HEK293T (cell line): Measurements from ENCODE around the gene KLF1.
A peak's percentile ranks its signal among the peaks of the same experiment; 100 is the strongest.
"Not testable (repeated sequence)": the region's sequence is repeated elsewhere in the genome, so short reads cannot be mapped to it uniquely, and the experiment has no call there.

Experiments used
- CTCF ChIA-PET: fragments of 350-600 bp; formaldehyde crosslinking; extraction: SDS; loops from one replicate; lab custom pipeline; 2021; ENCODE audit warnings: antibody characterized with exemption, inconsistent platforms; lab: Yijun Ruan, JAX
- POLR2A ChIA-PET: fragments of 350-600 bp; formaldehyde crosslinking; extraction: SDS; loops from one replicate; lab custom pipeline; 2020; ENCODE audit warnings: antibody characterized with exemption, inconsistent platforms; lab: Yijun Ruan, JAX
- DNase-seq: peaks from one replicate; pipeline ENCODE4 v3.0.0; 2012; ENCODE audit warnings: mixed read lengths; ENCODE audit errors: extremely low spot score
- ARNT ChIP-seq: fragments of 450-650 bp; IDR thresholded peaks from 2 replicates; pipeline ENCODE4 v1.6.1; 2017; ENCODE audit warnings: mild to moderate bottlenecking
- BHLHE40 ChIP-seq: fragments of 450-650 bp; IDR thresholded peaks from 2 replicates; pipeline ENCODE4 v1.6.1; 2016; ENCODE audit warnings: mild to moderate bottlenecking, moderate library complexity, borderline replicate concordance
- CTBP1 ChIP-seq: fragments of 450-650 bp; IDR thresholded peaks from 2 replicates; pipeline ENCODE4 v1.6.1; 2016; ENCODE audit warnings: borderline replicate concordance
- ELF4 ChIP-seq: fragments of 450-650 bp; IDR thresholded peaks from 2 replicates; pipeline ENCODE4 v1.6.1; 2017; ENCODE audit warnings: antibody characterized with exemption
- FOXA1 ChIP-seq: fragments of 450-650 bp; IDR thresholded peaks from 2 replicates; pipeline ENCODE4 v1.6.1; 2016; ENCODE audit warnings: mild to moderate bottlenecking
- FOXK2 ChIP-seq: fragments of 450-650 bp; IDR thresholded peaks from 2 replicates; pipeline ENCODE4 v1.6.1; 2016; ENCODE audit warnings: mild to moderate bottlenecking
- FOXM1 ChIP-seq: fragments of 450-650 bp; IDR thresholded peaks from 2 replicates; pipeline ENCODE4 v1.6.1; 2017; ENCODE audit warnings: mild to moderate bottlenecking, borderline replicate concordance
- HDGF ChIP-seq: fragments of 450-650 bp; IDR thresholded peaks from 2 replicates; pipeline ENCODE4 v1.6.1; 2017; ENCODE audit warnings: antibody characterized with exemption, borderline replicate concordance
- L3MBTL2 ChIP-seq: fragments of 450-650 bp; conservative IDR thresholded peaks from 2 replicates; pipeline ENCODE4 v1.6.1; 2016; ENCODE audit warnings: mild to moderate bottlenecking
- LEF1 ChIP-seq: fragments of 450-650 bp; IDR thresholded peaks from 2 replicates; pipeline ENCODE4 v1.6.1; 2017; ENCODE audit warnings: mild to moderate bottlenecking, borderline replicate concordance
- NFRKB ChIP-seq: fragments of 450-650 bp; IDR thresholded peaks from 2 replicates; pipeline ENCODE4 v1.6.1; 2016; ENCODE audit warnings: mild to moderate bottlenecking, moderate library complexity
- SP1 ChIP-seq: fragments of 450-650 bp; IDR thresholded peaks from 2 replicates; pipeline ENCODE4 v1.6.1; 2017
- SUZ12 ChIP-seq: fragments of 450-650 bp; IDR thresholded peaks from 2 replicates; pipeline ENCODE4 v1.6.1; 2016; ENCODE audit warnings: mild to moderate bottlenecking
- TARDBP ChIP-seq: fragments of 450-650 bp; IDR thresholded peaks from 2 replicates; pipeline ENCODE4 v1.6.1; 2016
- ZNF384 ChIP-seq: fragments of 450-650 bp; IDR thresholded peaks from 2 replicates; pipeline ENCODE4 v1.6.1; 2016
- TF ChIP-seq, protein P1 (sequence below): fragments of 450-650 bp; IDR thresholded peaks from 2 replicates; pipeline ENCODE4 v1.6.1; 2016

KLF1 gene

DNA sequence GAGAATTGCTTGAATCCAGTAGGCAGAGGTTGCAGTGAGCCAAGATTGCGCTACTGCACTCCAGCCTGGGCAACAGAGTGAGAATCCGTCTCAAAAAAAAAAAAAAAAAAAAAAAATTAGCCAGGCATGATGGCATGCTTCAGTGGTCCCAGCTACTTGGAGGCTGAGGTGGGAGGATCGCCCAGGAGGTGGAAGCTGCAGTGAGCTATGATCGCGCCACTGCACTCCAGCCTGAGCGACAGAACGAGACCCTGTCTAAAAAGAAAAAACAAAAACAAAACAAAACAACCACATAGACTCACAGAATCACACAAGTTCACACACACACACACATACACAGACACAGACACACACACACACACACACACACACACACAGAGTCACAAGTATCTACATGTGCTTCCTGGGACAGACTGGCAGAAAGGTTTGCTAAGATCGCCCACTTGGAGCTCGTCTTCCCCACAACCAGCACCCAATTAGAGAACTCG is 3.3 kb upstream of the KLF1 start:
- ChIA-PET CTCF (interaction anchor here (0.7 to 1.3 kb wide), 3 partner anchors 53 to 87 kb away, joined by 3 to 4 read pairs (median 4); no protein-coding TSS in a partner anchor), POLR2A (interaction anchor here (0.7 to 2.4 kb wide), 19 partner anchors 9 to 113 kb away, joined by 3 to 26 read pairs (median 4); partner anchors contain the start of genes CALR, DNASE2, FARSA and RNASEH2A)
- DNase-seq: not testable (repeated sequence)
- peak; percentile 72 for TF ChIP-seq ZNF384
- TF ChIP-seq, protein P1, sequence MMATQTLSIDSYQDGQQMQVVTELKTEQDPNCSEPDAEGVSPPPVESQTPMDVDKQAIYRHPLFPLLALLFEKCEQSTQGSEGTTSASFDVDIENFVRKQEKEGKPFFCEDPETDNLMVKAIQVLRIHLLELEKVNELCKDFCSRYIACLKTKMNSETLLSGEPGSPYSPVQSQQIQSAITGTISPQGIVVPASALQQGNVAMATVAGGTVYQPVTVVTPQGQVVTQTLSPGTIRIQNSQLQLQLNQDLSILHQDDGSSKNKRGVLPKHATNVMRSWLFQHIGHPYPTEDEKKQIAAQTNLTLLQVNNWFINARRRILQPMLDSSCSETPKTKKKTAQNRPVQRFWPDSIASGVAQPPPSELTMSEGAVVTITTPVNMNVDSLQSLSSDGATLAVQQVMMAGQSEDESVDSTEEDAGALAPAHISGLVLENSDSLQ: 0 out of 2 replicates have a peak, but pooled peaks have one; percentile 11

DNA sequence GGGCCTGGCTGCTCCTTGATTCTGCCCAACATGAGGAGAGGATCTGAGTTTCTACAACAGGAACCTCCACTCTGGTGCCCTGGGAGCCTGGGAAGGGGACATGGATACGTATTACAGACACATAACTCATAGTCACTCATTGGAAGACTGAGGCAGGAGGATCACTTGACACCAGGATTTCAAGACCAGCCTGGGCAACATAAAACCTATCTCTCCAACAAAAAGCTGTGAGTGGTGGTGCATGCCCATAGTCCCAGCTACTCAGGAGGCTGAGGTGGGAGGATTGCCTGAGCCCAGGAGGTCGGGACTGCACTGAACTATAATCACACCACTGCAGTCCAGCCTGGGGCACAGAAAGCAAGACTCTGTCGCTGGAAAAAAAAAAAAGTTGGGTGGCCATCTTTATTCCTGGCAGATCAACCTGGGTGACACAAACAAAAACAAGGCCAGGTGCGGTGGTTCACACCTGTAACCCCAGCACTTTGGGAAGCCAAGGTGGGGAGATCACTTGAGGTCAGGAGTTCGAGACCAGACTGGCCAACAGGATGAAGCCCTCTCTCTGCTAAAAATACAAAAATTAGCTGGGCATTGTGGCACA is 1.1 kb upstream of the KLF1 start:
- no peak for TF ChIP-seq FOXM1
- no peak for TF ChIP-seq L3MBTL2
- no peak for DNase-seq
- POLR2A ChIA-PET: interaction anchor here (1.0 kb wide), 1 partner anchor 82 kb away, joined by 3 read pairs; the partner anchor contains the start of gene RNASEH2A
- CTCF ChIA-PET: interaction anchor here (0.5 kb wide), 1 partner anchor 170 kb away, joined by 3 read pairs; no protein-coding TSS in a partner anchor

DNA sequence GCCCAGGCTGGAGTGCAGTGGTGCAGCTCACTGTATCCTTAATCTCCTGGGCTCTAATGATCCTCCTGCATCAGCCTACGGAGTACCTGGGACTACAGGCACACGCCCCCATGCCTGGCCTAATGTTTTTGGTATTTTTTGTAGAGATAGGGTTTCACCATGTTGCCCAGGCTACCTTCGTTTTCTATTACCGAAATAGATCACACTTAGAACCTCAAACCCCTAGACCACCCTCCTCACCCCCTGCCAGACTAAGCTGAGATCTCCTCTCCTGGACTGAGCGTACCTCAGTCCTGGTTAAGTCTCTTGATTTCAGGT is 391 bp downstream of the KLF1 start:
- no peak for DNase-seq
- ChIA-PET POLR2A (no interaction called here), CTCF (no interaction called here)
- TF ChIP-seq CTBP1 (no peak), SP1 (no peak), NFRKB (no peak), L3MBTL2 (no peak), FOXK2 (no peak), FOXA1 (no peak)
- TF ChIP-seq, protein P1: no peak

DNA sequence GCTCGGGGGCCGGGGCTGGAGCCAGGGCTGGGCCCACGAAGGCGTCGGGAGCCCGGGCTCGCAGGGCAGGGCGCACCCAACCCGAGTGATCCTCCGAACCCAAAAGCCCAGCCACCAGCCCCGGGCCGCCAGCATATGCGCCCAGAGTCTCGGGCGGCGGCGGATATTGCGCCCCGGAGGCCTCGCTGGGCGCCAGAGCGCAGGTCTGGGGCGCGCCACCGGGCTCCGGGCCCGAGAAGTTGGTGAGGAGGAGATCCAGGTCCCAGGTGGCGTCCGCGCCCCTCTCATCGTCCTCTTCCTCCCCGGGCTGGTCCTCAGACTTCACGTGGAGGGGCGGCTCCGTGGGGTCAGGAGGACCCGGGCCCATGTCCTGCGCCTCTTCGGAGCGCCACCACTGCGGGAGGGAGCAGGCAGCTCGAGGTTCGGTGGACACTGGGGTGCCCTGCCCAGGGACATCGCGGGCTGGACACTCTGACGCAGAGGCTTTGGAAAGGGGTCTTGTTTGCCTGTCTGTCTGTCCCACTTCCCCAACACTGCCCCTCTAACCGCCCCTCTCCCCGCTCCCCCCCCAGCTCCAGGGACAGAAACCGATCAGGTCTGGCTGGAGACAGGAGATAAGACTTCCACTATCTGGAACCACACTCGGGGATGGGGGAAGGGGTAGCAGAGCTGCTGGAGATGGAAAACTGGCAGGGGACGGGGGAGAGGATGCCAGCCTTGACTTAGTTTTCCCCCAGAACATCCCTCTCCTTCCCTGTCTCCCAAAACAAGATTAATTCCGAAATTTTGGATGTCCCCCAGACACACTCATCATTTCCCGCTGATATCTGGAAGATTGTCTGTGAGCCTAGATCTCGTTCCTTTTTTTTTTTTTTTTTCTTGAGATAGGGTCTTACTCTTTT is 1.0 kb downstream of the KLF1 start:
- ChIA-PET CTCF (no interaction called here), POLR2A (interaction anchor here (1.6 kb wide), 1 partner anchor 27 kb away, joined by 4 read pairs; no protein-coding TSS in a partner anchor)
- DNase-seq: no peak
- TF ChIP-seq FOXM1 (no peak), BHLHE40 (no peak), SUZ12 (no peak), CTBP1 (no peak), NFRKB (no peak), FOXK2 (no peak), FOXA1 (no peak), HDGF (no peak), SP1 (no peak), LEF1 (no peak), ZNF384 (no peak), TARDBP (no peak), ELF4 (no peak), L3MBTL2 (no peak)
- TF ChIP-seq, protein P1: no peak

DNA sequence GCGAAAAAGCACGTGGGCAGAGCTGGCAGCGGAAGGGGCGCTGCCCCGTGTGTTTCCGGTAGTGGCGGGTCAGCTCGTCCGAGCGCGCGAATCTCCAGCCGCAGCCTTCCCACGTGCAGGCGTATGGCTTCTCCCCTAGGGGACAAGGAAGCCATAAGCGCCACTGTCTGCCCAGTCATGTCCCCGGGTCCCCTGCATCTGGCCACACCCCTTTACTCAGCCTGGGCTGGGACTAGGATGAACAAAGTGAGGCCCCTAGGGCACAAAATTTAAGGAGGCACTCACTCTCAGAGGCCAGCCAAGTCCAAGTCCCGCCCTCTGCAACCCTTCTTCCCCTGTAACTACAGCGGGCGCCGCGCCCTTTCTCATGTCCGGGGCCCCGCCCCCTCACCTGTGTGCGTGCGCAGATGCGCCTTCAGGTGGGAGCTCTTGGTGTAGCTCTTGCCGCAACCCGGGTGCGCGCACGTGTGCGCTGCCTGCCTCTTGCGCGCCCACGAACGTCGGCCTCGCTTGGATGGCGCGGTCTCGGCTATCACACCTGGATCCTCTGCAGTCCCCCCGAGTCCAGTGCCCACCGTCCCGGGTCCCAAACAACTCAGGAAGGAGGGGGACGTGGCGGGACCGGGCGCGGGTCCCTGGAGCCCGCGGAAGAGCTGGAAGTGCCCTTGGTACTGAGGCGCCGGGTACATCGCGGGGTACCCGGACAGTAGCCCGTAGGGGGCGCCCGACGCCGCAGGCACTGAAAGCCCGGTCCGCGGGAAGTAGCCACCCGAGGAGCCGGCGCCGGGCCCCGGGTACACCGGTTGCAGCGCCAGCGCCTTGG is 1.9 kb downstream of the KLF1 start:
- ChIA-PET CTCF (no interaction called here), POLR2A (interaction anchor here (1.6 kb wide), 1 partner anchor 28 kb away, joined by 4 read pairs; no protein-coding TSS in a partner anchor)
- DNase-seq: peak; percentile 42
- TF ChIP-seq, protein P1: no peak
- no peak for TF ChIP-seq HDGF
- TF ChIP-seq L3MBTL2: peak; percentile 87

DNA sequence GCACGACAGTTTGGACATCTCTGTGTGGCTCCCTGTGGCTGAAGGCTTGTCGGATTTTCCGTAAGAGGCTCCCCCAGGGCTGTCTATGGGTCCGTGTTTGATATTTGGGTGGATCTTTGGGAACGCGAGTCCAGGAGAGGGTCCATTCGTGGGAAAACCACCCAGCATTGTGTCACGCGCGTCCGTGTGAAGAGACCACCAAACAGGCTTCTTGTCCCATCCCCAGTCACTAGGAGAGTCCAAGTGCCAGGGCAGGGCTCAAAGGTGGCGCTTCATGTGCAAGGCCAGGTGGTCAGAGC is 2.4 kb downstream of the KLF1 start:
- DNase-seq: no peak
- TF ChIP-seq FOXA1 (no peak), FOXK2 (no peak), ZNF384 (no peak), NFRKB (no peak), SUZ12 (no peak), CTBP1 (no peak), FOXM1 (no peak), ARNT (no peak), HDGF (no peak), L3MBTL2 (no peak), ELF4 (no peak), SP1 (no peak), TARDBP (no peak), BHLHE40 (no peak), LEF1 (no peak)
- TF ChIP-seq, protein P1: no peak
- CTCF ChIA-PET: no interaction called here
- POLR2A ChIA-PET: interaction anchor here (1.6 kb wide), 1 partner anchor 29 kb away, joined by 4 read pairs; no protein-coding TSS in a partner anchor
